ENCODE data around the gene KCNH4. TPM values are rescaled to one million over a fixed set of nuclear protein-coding genes. Genes with fewer than 3 reads are reported as not detected.
"Not testable (repeated sequence)": the region's sequence is repeated elsewhere in the genome, so short reads cannot be mapped to it uniquely, and the experiment has no call there.

Gene KCNH4
- total and polyA plus RNA-seq, 5 donors from 2014 or later: 0.47 TPM; not detected in 4

GRCh38 chr17:42187833-42188232, 6.9 kb upstream of the KCNH4 start:
- Mint-ChIP-seq H3K9me3 (no peaks in the 10 kb centered on the region), H3K27ac (no peak overlapping the region)
- H3K27ac ChIP-seq (ENCODE audit: insufficient read depth, low read length, poor library complexity, severe bottlenecking): no peak overlapping the region

GRCh38 chr17:42186191-42186590, 5.2 kb upstream of the KCNH4 start:
- H3K27ac Mint-ChIP-seq; H3K4me3 ChIP-seq (ENCODE audit: low read depth, low read length); ATAC-seq (ENCODE audit: low read depth in 2 of 2); H3K9me3 Mint-ChIP-seq; DNase-seq; H3K9me3 ChIP-seq (ENCODE audit: control insufficient read depth in 2 of 2, low read length in 2 of 2); H3K36me3 Mint-ChIP-seq; H3K27me3 ChIP-seq (ENCODE audit: control insufficient read depth, insufficient read depth, low read length); H3K27ac ChIP-seq (ENCODE audit: insufficient read depth, low read length, poor library complexity, severe bottlenecking); H3K36me3 ChIP-seq (ENCODE audit: control insufficient read depth, insufficient read depth, low read length); H3K27me3 Mint-ChIP-seq: not testable (repeated sequence)
- Mint-ChIP-seq H3K4me3 (peak overlapping the region in 3 of 4 donors; percentile 38 to 86 (median 52)), H3K4me1 (peaks cover 5 to 44% (median 20%) of the 10 kb centered on the region in 4 donors)
- peaks cover 25% of the 10 kb centered on the region for H3K4me1 ChIP-seq (ENCODE audit: control insufficient read depth, insufficient read depth, low read length, poor library complexity, severe bottlenecking)

More at GRCh38 chr17:42187833-42188232, 6.9 kb upstream of the KCNH4 start:
- Histone ChIP-seq H3K36me3 (ENCODE audit: control insufficient read depth, insufficient read depth, low read length) (no peaks in the 10 kb centered on the region), H3K4me1 (ENCODE audit: control insufficient read depth, insufficient read depth, low read length, poor library complexity, severe bottlenecking) (peaks cover 17% of the 10 kb centered on the region), H3K4me3 (ENCODE audit: low read depth, low read length) (no peak overlapping the region), H3K9me3 (ENCODE audit: control insufficient read depth in 2 of 2, low read length in 2 of 2) (no peaks in the 10 kb centered on the region), H3K27me3 (ENCODE audit: control insufficient read depth, insufficient read depth, low read length) (no peaks in the 10 kb centered on the region)
- DNase-seq: no peak
- ATAC-seq (ENCODE audit: low read depth in 2 of 2): no peak
- Mint-ChIP-seq H3K27me3 (peaks cover 7% of the 10 kb centered on the region), H3K4me1 (peaks cover 5 to 38% (median 16%) of the 10 kb centered on the region in 4 donors), H3K4me3 (peak overlapping the region in 2 of 4 donors; percentile 52 to 55), H3K36me3 (peaks cover 4% of the 10 kb centered on the region)

- H3K27me3 Mint-ChIP-seq: peaks cover 7% of the 10 kb centered on the region
- H3K4me1 ChIP-seq (ENCODE audit: control insufficient read depth, insufficient read depth, low read length, poor library complexity, severe bottlenecking): peaks cover 32% of the 10 kb centered on the region
- H3K36me3 ChIP-seq (ENCODE audit: control insufficient read depth, insufficient read depth, low read length): no peaks in the 10 kb centered on the region
- H3K27ac ChIP-seq (ENCODE audit: insufficient read depth, low read length, poor library complexity, severe bottlenecking): no peak overlapping the region
- no peaks in the 10 kb centered on the region for H3K27me3 ChIP-seq (ENCODE audit: control insufficient read depth, insufficient read depth, low read length)
- H3K36me3 Mint-ChIP-seq: peaks cover 4% of the 10 kb centered on the region
- DNase-seq (no peak), ATAC-seq (ENCODE audit: low read depth in 2 of 2) (no peak)
- no peak overlapping the region for H3K27ac Mint-ChIP-seq
- peak overlapping the region in 2 of 4 donors; percentile 26 to 86 for H3K4me3 Mint-ChIP-seq
- H3K4me3 ChIP-seq (ENCODE audit: low read depth, low read length): no peak overlapping the region
- H3K9me3 ChIP-seq (ENCODE audit: control insufficient read depth in 2 of 2, low read length in 2 of 2): no peaks in the 10 kb centered on the region
- peaks cover 5 to 46% (median 21%) of the 10 kb centered on the region in 4 donors for H3K4me1 Mint-ChIP-seq
- peaks cover 0 to 1% (median 0%) of the 10 kb centered on the region in 7 donors for H3K9me3 Mint-ChIP-seq
Measured at GRCh38 chr17:42185621-42185930, 4.6 kb upstream of the KCNH4 start.

GRCh38 chr17:42184713-42185620, 4.0 kb upstream of the KCNH4 start, which contains the start of gene HCRT:
TSS of gene HCRT (minus strand) at chr17:42185452. CDS start at chr17:42185365, 87 bp downstream.
- ATAC-seq (ENCODE audit: low read depth in 2 of 2): no peak
- DNase-seq: peak in 1 of 3 donors; percentile 33
- Histone ChIP-seq H3K4me3 (ENCODE audit: low read depth, low read length) (no peak within 1 kb of the TSS), H3K36me3 (ENCODE audit: control insufficient read depth, insufficient read depth, low read length) (no peaks in the 10 kb centered on the region), H3K9me3 (ENCODE audit: control insufficient read depth in 2 of 2, low read length in 2 of 2) (no peaks in the 10 kb centered on the region), H3K27me3 (ENCODE audit: control insufficient read depth, insufficient read depth, low read length) (no peaks in the 10 kb centered on the region), H3K27ac (ENCODE audit: insufficient read depth, low read length, poor library complexity, severe bottlenecking) (peak within 1 kb of the TSS; percentile 75), H3K4me1 (ENCODE audit: control insufficient read depth, insufficient read depth, low read length, poor library complexity, severe bottlenecking) (peaks cover 37% of the 10 kb centered on the region)
- Mint-ChIP-seq H3K4me1 (peaks cover 5 to 49% (median 21%) of the 10 kb centered on the region in 4 donors), H3K9me3 (peaks cover 0 to 1% (median 0%) of the 10 kb centered on the region in 7 donors), H3K36me3 (no peaks in the 10 kb centered on the region), H3K27ac (peak within 1 kb of the TSS; percentile 82 to 95 (median 86)), H3K27me3 (peaks cover 8% of the 10 kb centered on the region), H3K4me3 (peak within 1 kb of the TSS; percentile 86 to 95 (median 93))

- Mint-ChIP-seq H3K4me3 (peak overlapping the region; percentile 86 to 95 (median 93)), H3K4me1 (peaks cover 10 to 58% (median 27%) of the 10 kb centered on the region in 4 donors), H3K27me3 (peaks cover 12% of the 10 kb centered on the region), H3K27ac (peak overlapping the region; percentile 86 to 99 (median 91)), H3K9me3 (peaks cover 0 to 1% (median 0%) of the 10 kb centered on the region in 7 donors), H3K36me3 (no peaks in the 10 kb centered on the region)
- H3K27me3 ChIP-seq (ENCODE audit: control insufficient read depth, insufficient read depth, low read length): no peaks in the 10 kb centered on the region
- H3K4me1 ChIP-seq (ENCODE audit: control insufficient read depth, insufficient read depth, low read length, poor library complexity, severe bottlenecking): peaks cover 46% of the 10 kb centered on the region
- H3K36me3 ChIP-seq (ENCODE audit: control insufficient read depth, insufficient read depth, low read length): no peaks in the 10 kb centered on the region
- ATAC-seq (ENCODE audit: low read depth in 2 of 2) (peak; percentile 63 to 64), DNase-seq (peak; percentile 67 to 82 (median 73))
- H3K27ac ChIP-seq (ENCODE audit: insufficient read depth, low read length, poor library complexity, severe bottlenecking): peak overlapping the region; percentile 75
- H3K4me3 ChIP-seq (ENCODE audit: low read depth, low read length): peak overlapping the region; percentile 78
- no peaks in the 10 kb centered on the region for H3K9me3 ChIP-seq (ENCODE audit: control insufficient read depth in 2 of 2, low read length in 2 of 2)
Measured at GRCh38 chr17:42183741-42184711, 3.1 kb upstream of the KCNH4 start.

GRCh38 chr17:42182927-42183734, 2.2 kb upstream of the KCNH4 start:
- Histone ChIP-seq H3K27ac (ENCODE audit: insufficient read depth, low read length, poor library complexity, severe bottlenecking) (peak overlapping the region; percentile 75), H3K4me1 (ENCODE audit: control insufficient read depth, insufficient read depth, low read length, poor library complexity, severe bottlenecking) (peaks cover 54% of the 10 kb centered on the region), H3K27me3 (ENCODE audit: control insufficient read depth, insufficient read depth, low read length) (no peaks in the 10 kb centered on the region), H3K4me3 (ENCODE audit: low read depth, low read length) (peak overlapping the region; percentile 78), H3K36me3 (ENCODE audit: control insufficient read depth, insufficient read depth, low read length) (no peaks in the 10 kb centered on the region), H3K9me3 (ENCODE audit: control insufficient read depth in 2 of 2, low read length in 2 of 2) (no peaks in the 10 kb centered on the region)
- H3K4me3 Mint-ChIP-seq: peak overlapping the region; percentile 86 to 95 (median 93)
- peaks cover 12% of the 10 kb centered on the region for H3K27me3 Mint-ChIP-seq
- peaks cover 0 to 1% (median 0%) of the 10 kb centered on the region in 7 donors for H3K9me3 Mint-ChIP-seq
- DNase-seq (no peak), ATAC-seq (ENCODE audit: low read depth in 2 of 2) (no peak)
- H3K27ac Mint-ChIP-seq: peak overlapping the region; percentile 75 to 99 (median 91)
- H3K36me3 Mint-ChIP-seq: no peaks in the 10 kb centered on the region
- H3K4me1 Mint-ChIP-seq: peaks cover 15 to 66% (median 31%) of the 10 kb centered on the region in 4 donors

GRCh38 chr17:42181851-42182207, 887 bp upstream of the KCNH4 start:
- no peak for DNase-seq
- Mint-ChIP-seq H3K4me3 (peak overlapping the region; percentile 62 to 86 (median 76)), H3K36me3 (no peaks in the 10 kb centered on the region), H3K9me3 (peaks cover 0 to 2% (median 0%) of the 10 kb centered on the region in 7 donors), H3K27ac (no peak overlapping the region), H3K4me1 (peaks cover 15 to 69% (median 31%) of the 10 kb centered on the region in 4 donors), H3K27me3 (peaks cover 12% of the 10 kb centered on the region)
- no peak overlapping the region for H3K27ac ChIP-seq (ENCODE audit: insufficient read depth, low read length, poor library complexity, severe bottlenecking)
- no peaks in the 10 kb centered on the region for H3K27me3 ChIP-seq (ENCODE audit: control insufficient read depth, insufficient read depth, low read length)
- ATAC-seq (ENCODE audit: low read depth in 2 of 2): no peak
- peak overlapping the region; percentile 57 for H3K4me3 ChIP-seq (ENCODE audit: low read depth, low read length)
- H3K36me3 ChIP-seq (ENCODE audit: control insufficient read depth, insufficient read depth, low read length): no peaks in the 10 kb centered on the region
- peaks cover 54% of the 10 kb centered on the region for H3K4me1 ChIP-seq (ENCODE audit: control insufficient read depth, insufficient read depth, low read length, poor library complexity, severe bottlenecking)
- no peaks in the 10 kb centered on the region for H3K9me3 ChIP-seq (ENCODE audit: control insufficient read depth in 2 of 2, low read length in 2 of 2)
